Glutamatergic neuron (in vitro differentiated cells): ENCODE results near the gene B3GNT2. TPM values are rescaled to one million over a fixed set of nuclear protein-coding genes. Genes with fewer than 3 reads are reported as not detected.
"Not testable (repeated sequence)": the region's sequence is repeated elsewhere in the genome, so short reads cannot be mapped to it uniquely, and the experiment has no call there.

Experiments
- DNase-seq: peaks from one replicate; pipeline ENCODE4 v3.0.0; 2022
- H3K27ac Mint-ChIP-seq: one replicate; pipeline ENCODE4 v1.8.0; 2020; ENCODE audit warnings: mild to moderate bottlenecking, mixed read lengths, inconsistent platforms; ENCODE audit not compliant: unreplicated experiment
- H3K27me3 Mint-ChIP-seq: one replicate; pipeline ENCODE4 v1.8.0; 2020; ENCODE audit warnings: mild to moderate bottlenecking, moderate library complexity, mixed read lengths, inconsistent platforms; ENCODE audit not compliant: unreplicated experiment
- H3K36me3 Mint-ChIP-seq: one replicate; pipeline ENCODE4 v1.8.0; 2020; ENCODE audit warnings: mild to moderate bottlenecking, mixed read lengths, inconsistent platforms; ENCODE audit not compliant: unreplicated experiment
- H3K4me1 Mint-ChIP-seq: one replicate; pipeline ENCODE4 v1.8.0; 2020; ENCODE audit warnings: mild to moderate bottlenecking, low read depth, mixed read lengths, inconsistent platforms; ENCODE audit not compliant: unreplicated experiment
- H3K4me3 Mint-ChIP-seq: one replicate; pipeline ENCODE4 v1.8.0; 2020; ENCODE audit warnings: mild to moderate bottlenecking, mixed read lengths, inconsistent platforms; ENCODE audit not compliant: unreplicated experiment
- H3K9me3 Mint-ChIP-seq: one replicate; pipeline ENCODE4 v1.8.0; 2020; ENCODE audit warnings: mild to moderate bottlenecking, moderate library complexity, mixed read lengths, inconsistent platforms; ENCODE audit not compliant: unreplicated experiment
- microRNA-seq: library from miRNA; unstranded; fragments of <30 nt; microRNA quantifications from one replicate; pipeline ENCODE4, GENCODE V29; 2020; ENCODE audit not compliant: unreplicated experiment
- total RNA-seq: library from RNA; stranded (reverse); fragmentation: NEBNext Ultra II Directional; extraction: Animal tissue kit (Norgen Biotek cat#: 25700); gene quantifications from one replicate; pipeline ENCODE4 v1.2.1, GENCODE V29; 2021; ENCODE audit not compliant: unreplicated experiment
- TF ChIP-seq, protein P1 (sequence below): fragments of 200-600 bp; sonication (generic); IDR thresholded peaks from one replicate; pipeline ENCODE4 v1.5.0; 2021; ENCODE audit not compliant: partially characterized antibody, unreplicated experiment

B3GNT2 gene
- total RNA-seq, 1 donor from 2014 or later, result 5.7 TPM

DNA sequence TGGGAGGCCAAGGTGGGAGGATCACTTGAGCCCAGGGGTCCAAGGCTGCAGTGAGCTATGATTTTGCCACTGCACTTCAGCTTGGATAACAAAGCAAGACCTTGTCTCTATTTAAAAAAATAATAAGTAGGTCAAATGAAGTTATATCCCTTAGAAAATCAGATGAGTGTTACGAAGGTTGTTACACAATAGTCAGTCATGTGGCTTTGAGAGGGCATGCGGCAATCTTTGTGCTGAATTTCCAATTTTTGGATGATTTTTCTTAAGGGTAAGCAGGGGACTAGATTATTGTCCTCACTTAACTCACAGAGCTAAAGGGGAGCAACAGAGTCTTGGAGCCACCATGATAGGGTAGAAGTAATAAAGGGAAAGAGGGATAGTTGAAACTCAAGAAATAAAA, 71.8 kb downstream of the B3GNT2 start:
- TF ChIP-seq, protein P1, sequence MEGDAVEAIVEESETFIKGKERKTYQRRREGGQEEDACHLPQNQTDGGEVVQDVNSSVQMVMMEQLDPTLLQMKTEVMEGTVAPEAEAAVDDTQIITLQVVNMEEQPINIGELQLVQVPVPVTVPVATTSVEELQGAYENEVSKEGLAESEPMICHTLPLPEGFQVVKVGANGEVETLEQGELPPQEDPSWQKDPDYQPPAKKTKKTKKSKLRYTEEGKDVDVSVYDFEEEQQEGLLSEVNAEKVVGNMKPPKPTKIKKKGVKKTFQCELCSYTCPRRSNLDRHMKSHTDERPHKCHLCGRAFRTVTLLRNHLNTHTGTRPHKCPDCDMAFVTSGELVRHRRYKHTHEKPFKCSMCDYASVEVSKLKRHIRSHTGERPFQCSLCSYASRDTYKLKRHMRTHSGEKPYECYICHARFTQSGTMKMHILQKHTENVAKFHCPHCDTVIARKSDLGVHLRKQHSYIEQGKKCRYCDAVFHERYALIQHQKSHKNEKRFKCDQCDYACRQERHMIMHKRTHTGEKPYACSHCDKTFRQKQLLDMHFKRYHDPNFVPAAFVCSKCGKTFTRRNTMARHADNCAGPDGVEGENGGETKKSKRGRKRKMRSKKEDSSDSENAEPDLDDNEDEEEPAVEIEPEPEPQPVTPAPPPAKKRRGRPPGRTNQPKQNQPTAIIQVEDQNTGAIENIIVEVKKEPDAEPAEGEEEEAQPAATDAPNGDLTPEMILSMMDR, result no peak
- DNase-seq, result no peak
- no peaks in the 10 kb centered on the region for H3K4me1 Mint-ChIP-seq

DNA sequence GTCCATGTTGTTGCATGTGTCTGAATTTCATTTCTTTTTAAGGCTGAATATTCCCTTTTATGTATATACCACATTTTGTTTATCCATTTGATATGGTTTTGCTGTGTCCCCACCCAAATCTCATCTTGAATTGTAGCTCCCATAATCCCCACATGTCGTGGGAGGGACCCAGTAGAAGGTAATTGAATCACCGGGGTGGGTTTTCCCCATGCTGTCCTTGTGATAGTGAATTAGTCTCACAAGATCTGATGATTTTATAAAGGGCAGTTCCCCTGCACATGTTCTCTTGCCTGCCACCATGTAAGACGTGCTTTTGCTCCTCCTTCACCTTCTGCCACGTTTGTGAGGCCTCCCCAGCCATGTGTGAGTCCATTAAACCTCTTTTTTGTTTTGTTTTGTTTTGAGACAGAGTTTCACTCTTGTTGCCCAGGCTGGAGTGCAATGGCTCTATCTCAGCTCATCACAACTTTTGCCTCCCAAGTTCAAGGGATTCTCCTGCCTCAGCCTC, 72.8 kb downstream of the B3GNT2 start:
- not testable (repeated sequence) for H3K4me1 Mint-ChIP-seq, H3K36me3 Mint-ChIP-seq, DNase-seq

More for the DNA sequence above, 71.8 kb downstream of the B3GNT2 start:
- no peak overlapping the region for H3K27ac Mint-ChIP-seq
- peaks cover 2% of the 10 kb centered on the region for H3K9me3 Mint-ChIP-seq
- no peaks in the 10 kb centered on the region for H3K27me3 Mint-ChIP-seq
- H3K36me3 Mint-ChIP-seq, result no peaks in the 10 kb centered on the region
- H3K4me3 Mint-ChIP-seq, result no peak overlapping the region

DNA sequence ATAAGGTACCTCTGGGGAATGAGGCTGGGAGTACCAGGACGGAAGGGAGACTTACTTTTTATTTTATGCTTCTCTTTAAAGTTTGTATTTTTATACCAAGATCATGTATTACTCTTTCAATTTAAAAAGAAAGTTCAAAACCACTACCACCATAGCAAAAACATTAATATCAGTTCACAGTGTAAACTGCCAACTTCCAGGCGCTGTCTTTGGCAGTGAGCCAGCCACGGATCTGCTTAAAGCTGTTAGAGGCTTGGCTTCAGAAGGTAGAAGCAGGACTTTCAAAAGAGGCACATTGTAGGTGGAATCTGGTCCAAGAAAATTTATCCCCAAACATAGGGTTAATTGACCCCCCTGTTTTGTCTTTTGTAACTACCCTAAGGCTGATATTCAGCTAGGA, 74.8 kb downstream of the B3GNT2 start:
- H3K4me3 Mint-ChIP-seq, result no peak overlapping the region
- no peak overlapping the region for H3K27ac Mint-ChIP-seq
- peaks cover 5% of the 10 kb centered on the region for H3K36me3 Mint-ChIP-seq
- H3K4me1 Mint-ChIP-seq, result no peaks in the 10 kb centered on the region
- H3K27me3 Mint-ChIP-seq, result peaks cover under 1% of the 10 kb centered on the region
- TF ChIP-seq, protein P1, result no peak
- H3K9me3 Mint-ChIP-seq, result peaks cover 7% of the 10 kb centered on the region
- no peak for DNase-seq

More for the DNA sequence above, 72.8 kb downstream of the B3GNT2 start:
- H3K27me3 Mint-ChIP-seq, H3K4me3 Mint-ChIP-seq, H3K27ac Mint-ChIP-seq, H3K9me3 Mint-ChIP-seq: not testable (repeated sequence)

Small RNA genes lying within 50 kb of the gene (microRNA-seq; reads per million reads assigned to microRNA genes)
- gene MIR5192, result not detected
